Measurements from ENCODE around the gene OSTM1.

DNA sequence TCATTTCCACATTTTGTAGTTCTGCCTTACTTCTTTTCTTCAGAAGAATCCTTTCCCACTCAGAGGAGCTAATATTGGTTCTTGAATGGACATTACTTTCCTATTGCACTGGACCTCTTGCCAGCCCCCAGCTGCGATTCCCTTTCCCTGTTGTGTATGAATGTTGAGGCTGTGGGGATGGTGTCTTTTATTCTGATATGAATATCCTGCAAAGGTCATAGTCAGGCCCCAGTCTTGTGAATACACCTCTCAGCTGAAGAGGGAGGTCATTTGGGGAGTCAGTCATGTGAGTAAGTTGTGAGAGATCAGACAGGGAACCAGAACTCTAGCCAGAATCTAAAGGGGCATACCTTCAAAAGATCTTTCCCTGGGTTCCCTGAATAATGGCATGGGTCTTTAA is 32.6 kb upstream of the OSTM1 start:
- TF ChIP-seq CTCF (IDR thresholded peaks at IDR 0.05): no peak
- no peak for TF ChIP-seq EZH2 (IDR thresholded peaks at IDR 0.05; ENCODE audit: borderline replicate concordance, insufficient read depth, low read depth, low read length, poor library complexity, severe bottlenecking)

Measured in B cell (primary cell).